Ramos (cell line): ENCODE results near the gene DIS3L2.

Experiments
- in situ Hi-C: fragments of 300-500 bp; cut with MboI; formaldehyde crosslinking; loops from one replicate; pipeline ENCODE4 v1.14.3; 2022; ENCODE audit warnings: low sequenced_read_pairs; ENCODE audit not compliant: unreplicated experiment

Gene DIS3L2

DNA sequence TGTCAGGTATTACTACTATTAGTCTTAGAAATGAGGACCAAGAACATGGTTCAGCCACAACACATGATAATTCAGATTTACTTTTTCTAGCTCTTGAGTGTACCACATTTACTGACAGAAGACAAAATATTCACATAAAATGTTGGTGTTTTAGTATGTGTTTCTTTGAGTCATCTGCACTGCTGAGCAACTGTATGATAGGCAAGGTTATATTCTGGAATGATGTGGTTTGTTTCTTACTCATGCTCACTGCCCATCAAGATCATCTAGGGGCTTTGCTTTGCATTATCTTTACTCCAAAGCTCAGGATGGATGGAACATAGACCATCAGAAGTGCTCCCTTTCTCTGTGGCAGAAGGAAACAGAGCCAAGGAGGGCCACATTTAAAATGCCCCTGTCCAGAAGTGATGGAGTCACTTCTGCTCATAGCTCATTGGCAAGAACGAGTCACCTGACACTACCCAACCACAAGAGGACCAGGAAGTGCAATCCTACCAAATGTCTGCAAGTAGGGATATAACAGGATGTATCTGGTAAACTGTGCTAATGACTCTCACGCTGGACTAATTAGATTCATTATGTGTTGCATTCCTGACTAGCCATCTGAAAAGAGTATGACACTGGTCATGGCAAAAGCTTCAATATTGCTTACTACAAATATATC is 81.5 kb downstream of the DIS3L2 start:
- in situ Hi-C loops = no loop called here

DNA sequence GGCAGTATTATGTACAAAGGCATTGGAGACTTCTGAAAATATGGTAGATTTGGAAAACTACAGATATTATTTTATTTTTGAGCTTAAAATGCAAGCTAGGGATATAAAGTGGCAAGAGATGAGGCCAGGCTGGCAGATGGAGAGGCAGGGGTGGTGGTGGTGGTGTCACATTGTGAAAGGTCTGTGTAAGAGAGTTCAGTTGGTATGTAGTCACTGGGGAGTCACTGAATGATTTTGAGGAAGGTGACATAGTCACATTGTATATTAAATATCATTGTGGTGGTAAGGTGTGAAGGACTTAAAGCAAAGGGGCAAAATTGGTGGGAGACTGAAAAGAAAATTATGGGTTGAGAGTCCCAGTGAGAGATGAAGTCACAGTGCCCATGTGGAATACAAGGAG is 82.5 kb downstream of the DIS3L2 start:
- in situ Hi-C loops = no loop called here

- in situ Hi-C loops = no loop called here
Measured at GRCh38 chr2:232049350-232049749, 87.8 kb downstream of the DIS3L2 start.

DNA sequence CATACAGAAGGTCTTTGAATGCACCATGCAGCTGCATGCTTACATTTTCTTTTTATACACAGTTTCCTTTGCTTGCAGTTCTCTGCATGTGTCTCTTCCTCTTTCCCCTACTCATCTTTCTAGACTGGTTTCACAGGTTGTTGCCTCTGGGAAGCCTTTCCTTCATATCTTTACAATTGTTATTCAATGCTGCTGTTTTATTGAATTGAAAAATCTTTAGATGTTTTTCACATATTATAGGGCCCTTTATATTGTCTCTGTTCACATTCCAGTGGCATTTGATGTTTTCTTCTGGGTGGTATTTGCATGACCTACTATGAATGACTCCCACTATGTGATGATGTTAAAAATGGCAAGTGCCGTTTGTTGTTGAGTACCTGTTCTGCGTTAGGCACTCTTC is 91.1 kb downstream of the DIS3L2 start:
- in situ Hi-C loops = no loop called here

DNA sequence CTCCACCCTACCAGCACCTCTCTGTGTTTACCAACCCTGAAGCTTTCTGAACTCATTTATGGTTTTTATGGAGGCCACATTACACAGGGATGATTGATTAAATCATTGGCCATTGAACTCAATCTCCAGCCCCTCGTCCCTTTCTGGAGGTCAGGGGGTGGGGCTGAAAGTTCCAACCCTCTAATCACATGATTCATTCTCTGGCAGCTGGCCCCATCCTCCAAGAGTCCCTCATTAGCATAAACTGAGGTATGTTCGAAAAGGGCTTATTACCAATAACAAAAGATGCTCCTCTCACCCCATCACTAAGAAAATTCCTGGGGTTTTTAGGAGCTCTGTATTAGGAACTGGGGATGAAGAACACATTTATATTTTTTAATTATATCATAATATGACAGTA is 92.3 kb downstream of the DIS3L2 start:
- in situ Hi-C loops = no loop called here

DNA sequence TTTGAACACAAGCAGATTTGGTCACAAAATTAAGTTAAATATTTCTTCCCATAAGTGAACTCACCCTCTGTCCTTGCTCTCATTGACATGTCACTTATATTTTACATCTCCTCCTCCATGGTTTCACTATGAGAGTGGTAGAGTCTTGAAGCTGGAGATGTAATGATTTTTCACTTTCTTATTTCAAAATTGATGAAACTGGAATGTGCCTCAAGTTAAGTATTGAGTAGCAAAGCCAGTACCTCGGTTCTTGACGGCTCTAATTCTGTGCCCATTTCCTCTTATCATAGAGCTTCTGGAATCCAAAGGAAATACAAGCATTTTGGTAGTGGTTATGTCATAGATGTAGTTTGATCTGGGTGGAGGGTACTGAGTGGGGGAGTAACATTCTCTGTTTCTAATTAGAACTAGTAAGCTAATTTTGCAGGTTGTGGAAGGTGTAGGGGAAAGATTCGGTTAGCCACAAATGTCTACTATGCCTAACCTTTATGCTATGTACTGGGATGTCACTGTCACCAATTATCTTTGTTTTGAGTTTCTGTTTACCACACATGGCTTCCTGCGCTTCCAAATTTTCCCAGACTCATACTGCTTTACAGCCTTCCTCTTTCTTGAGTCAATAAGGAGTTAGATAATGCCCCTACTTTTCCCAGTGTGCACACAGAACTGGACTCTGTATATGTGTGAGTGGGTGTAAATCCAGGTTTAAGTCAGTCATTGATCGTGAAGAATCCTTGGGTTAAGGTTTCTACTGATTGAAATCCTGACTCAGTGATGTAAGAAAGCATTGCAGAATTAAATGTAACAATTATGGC is 96.8 kb downstream of the DIS3L2 start:
- in situ Hi-C loops = no loop called here

GRCh38 chr2:232058931-232059330 is 97.4 kb downstream of the DIS3L2 start:
- in situ Hi-C loops = no loop called here

DNA sequence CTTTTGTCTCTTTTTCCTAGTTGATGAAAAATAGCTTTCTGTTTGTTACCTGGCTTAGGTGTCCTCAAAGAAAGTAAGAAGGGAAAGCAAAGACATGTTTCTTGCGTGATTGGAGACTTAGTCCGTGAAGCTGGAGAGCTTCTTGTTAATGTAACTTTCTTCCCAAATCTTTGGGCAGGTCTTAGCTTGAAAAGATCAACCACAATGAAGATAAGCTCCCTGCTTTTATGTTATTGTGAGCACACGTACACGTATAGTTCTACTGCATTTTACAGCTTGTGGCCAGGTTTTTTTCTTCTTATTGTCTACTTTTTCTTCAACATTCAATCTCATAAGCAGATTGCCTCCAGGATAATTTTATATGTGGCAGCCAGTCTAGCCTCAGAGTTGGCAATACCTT is 99.8 kb downstream of the DIS3L2 start:
- in situ Hi-C loops = no loop called here

DNA sequence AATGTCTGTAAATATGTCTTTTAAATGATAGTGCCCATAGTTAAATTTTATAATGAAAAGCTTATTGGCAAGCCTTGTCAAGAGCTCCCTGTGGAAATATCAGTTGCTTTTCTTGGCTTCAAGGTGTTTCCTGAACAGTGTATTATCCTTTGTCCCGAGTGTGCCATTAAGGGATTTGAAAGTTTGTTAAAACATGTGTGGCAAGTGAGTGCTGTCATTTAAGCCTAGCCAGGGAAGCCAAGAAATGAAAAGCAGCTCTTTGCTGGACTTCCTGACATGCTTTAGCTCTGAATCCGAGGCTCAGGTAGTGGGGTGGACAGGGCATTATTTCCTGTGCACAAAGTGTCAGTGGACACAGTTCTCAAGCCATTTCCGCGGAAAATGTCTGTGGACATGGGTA is 111.5 kb downstream of the DIS3L2 start:
- in situ Hi-C loops = no loop called here

DNA sequence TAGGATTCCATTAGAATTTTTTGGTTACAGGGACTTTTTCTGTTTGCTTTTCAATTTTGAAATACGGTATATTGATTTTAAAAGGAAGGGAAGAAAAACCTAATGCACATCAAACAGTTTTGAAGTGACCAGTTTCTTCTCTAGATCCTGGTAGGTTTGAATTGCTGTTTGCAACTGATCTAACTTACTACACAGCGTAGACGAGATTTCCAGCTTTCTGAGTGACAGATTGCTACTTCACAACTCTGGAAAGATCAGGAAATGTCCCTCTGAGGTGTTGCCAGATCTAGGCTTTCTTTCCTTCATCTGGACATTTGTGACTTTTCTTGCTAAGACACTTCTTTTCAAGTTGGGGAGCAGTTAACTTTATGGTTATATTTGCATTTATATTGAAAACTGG is 112.2 kb downstream of the DIS3L2 start:
- in situ Hi-C loops = no loop called here

DNA sequence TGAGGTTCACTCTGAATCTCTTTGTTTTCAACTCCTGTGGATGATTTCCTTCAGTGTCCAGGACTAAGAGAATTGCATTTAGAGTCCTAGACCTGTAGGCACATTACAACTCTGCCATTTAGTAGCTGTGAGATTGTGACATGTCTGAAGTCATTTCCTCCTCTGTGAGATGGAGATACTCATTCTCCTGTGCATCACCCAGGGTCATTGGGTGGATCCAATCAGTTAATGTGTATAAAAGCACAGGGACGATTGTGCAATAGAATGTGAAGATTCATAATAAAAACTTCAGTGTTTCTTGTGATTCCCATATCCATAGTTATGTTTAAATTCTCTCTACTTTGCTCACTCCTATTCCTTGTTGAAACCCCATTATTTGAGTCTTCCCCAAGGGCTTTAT is 113.6 kb downstream of the DIS3L2 start:
- in situ Hi-C loops = no loop called here

DNA sequence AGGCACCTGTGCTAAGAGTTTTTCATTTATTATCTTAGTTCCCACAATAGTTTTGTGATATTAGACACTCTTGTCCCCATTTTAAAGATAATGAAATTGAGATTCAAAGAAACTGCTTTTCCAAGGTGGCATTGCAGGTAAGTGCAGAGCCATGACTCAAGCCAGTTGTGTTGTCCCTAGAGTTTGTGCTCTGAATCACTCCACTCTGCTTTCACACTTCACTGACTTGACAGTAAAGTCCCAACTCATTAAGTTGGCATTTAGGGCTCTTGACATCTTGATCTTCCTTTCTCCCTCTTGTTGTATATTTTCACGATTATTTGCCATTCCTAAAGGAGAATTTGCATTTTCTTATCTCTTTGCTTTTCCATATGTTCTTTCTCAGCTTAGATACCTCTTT is 114.3 kb downstream of the DIS3L2 start:
- in situ Hi-C loops = no loop called here

- in situ Hi-C loops = no loop called here
Measured at GRCh38 chr2:232076272-232076671, 114.8 kb downstream of the DIS3L2 start.

DNA sequence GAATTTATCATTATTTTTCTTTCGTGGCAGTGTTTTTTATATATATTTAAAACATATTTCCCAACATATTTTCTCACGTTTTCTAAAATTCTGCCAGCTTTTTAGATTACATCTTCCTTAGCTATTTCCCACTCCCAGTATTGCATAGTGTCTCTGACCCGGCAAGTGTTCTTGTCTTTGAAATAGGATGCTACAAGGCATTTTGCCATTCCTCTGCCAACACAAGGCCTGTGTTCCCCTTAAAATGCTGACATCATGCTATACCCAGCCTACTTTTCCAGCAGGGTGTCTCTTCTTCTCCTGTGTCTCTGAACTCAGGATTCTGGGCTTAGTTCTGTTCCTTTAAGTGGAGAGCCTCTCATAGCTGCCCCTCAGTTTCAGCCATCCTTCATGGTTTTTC is 115.2 kb downstream of the DIS3L2 start:
- in situ Hi-C loops = no loop called here

DNA sequence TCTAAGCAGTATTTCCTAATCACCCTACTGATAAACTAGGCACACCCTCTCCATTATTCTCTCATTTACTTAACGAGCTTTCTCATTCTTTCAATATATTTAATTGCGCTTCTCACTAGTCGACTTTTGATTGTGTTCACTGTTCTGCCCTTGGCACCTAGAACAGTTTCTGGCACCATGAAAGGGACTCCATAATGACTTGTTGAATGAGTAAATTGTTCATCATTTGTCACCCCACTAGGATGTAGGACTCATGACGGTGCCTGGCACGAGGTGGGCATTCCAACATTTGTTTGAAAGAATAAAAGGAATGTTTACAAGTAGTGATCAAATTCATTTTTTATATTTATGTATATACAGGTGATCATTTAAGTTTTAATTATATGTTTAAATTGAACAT is 123.7 kb downstream of the DIS3L2 start:
- in situ Hi-C loops = no loop called here

GRCh38 chr2:232085826-232086425 is 124.4 kb downstream of the DIS3L2 start:
- in situ Hi-C loops = no loop called here

DNA sequence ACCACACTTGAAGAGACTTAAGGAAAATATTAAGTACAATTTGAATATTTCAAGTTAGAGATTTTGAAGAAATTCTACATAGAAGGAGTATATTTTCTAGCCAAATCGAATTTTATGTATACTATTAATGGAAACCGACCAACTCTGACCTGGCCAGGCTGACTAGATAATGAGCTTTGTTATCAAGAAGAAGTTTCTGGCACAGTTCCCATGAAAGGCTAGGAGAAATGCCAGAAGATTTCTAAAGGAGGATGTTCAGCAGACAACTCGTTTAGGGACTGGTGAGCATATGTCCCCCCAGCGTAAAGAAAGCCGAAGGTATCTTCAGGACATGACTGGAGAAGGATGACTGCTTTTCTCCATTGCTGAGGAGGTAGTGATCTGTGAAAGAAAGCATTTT is 127.3 kb downstream of the DIS3L2 start:
- in situ Hi-C loops = no loop called here

GRCh38 chr2:232094201-232094600 is 132.7 kb downstream of the DIS3L2 start:
- in situ Hi-C loops = no loop called here

GRCh38 chr2:232094883-232095282 is 133.4 kb downstream of the DIS3L2 start:
- in situ Hi-C loops = no loop called here

DNA sequence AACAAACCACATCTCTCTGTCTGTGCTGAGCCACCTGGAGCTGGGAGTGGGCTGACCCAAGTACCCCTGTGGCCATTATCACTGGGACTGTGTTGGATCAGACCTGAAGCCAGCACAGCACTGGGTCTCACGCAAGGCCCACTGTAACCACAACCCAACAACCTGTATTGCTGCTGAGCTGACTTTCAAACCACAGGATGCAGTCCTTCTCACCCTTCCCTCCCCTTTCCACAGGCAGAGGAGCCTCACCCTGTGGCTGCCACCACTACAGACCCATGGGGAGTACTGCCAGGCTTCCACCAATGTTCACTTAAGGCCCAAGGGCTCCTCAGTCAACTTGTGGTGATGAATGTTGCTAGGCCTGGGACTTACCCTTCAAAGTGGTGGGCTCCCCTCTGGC is 135.7 kb downstream of the DIS3L2 start:
- in situ Hi-C loops = no loop called here

GRCh38 chr2:232097758-232098157 is 136.2 kb downstream of the DIS3L2 start:
- in situ Hi-C loops = no loop called here

DNA sequence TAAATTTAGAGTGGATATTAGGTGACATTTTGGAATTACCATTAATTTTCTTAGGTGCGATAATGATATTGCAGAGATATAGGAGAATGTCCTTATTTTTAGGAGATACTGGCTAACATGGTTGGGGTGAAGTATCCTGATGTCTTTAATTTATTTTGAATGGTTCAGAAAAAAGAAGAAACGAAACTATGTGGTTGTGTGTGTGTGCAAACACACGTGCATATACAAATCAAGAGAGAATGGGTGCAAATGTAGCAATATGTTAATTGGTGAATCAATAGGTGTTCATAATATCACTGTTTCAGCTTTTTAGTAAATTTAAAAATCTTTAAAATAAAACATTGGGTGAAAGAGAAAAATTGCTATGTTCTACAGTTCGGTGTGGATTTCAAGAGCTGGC is 140.9 kb downstream of the DIS3L2 start:
- in situ Hi-C loops = no loop called here
